IMR-90 (cell line): ENCODE results near the gene ACSL6. TPM values are rescaled to one million over a fixed set of nuclear protein-coding genes. Genes with fewer than 3 reads are reported as not detected.

ENCODE experiments used
- ATAC-seq: fragments of 200-7000 bp; cut with Tn5 transposase; 2 replicates; pipeline ENCODE4 v1.9.1; 2020; ENCODE audit warnings: low read depth, mild to moderate bottlenecking, moderate library complexity
- BruUV-seq: library from RNA; stranded (reverse); fragments of 400-500 nt; replicated peaks from 2 replicates; lab custom pipeline; 2021; lab: Mats Ljungman, UMichigan
- CTCF ChIA-PET: fragments of 300-600 bp; formaldehyde crosslinking; extraction: SDS; loops from one replicate; lab custom pipeline; 2021; ENCODE audit warnings: antibody characterized with exemption; lab: Yijun Ruan, JAX
- POLR2A ChIA-PET: fragments of 300-600 bp; sonication (Branson Sonifier 250); formaldehyde crosslinking; loops from one replicate; lab custom pipeline; 2022; ENCODE audit warnings: antibody characterized with exemption; ENCODE audit not compliant: unreplicated experiment; lab: Charles Lee
- DNase-seq: peaks from one replicate; pipeline ENCODE4 v3.0.0; 2013
- H2AFZ ChIP-seq: replicated peaks from 2 replicates; pipeline ENCODE3; 2013; ENCODE audit warnings: low read length, mild to moderate bottlenecking; ENCODE audit not compliant: poor library complexity
- H2AK5ac ChIP-seq: 2 replicates; pipeline ENCODE4 v1.6.1; 2013; ENCODE audit warnings: low read depth, low read length, inconsistent platforms
- H2AK9ac ChIP-seq: replicated peaks from 2 replicates; pipeline ENCODE3; 2013; ENCODE audit warnings: mild to moderate bottlenecking, low read depth, low read length, moderate library complexity; ENCODE audit not compliant: poor library complexity
- H2BK120ac ChIP-seq: 2 replicates; pipeline ENCODE4 v1.6.1; 2013; ENCODE audit warnings: low read depth, low read length, inconsistent platforms
- H2BK15ac ChIP-seq: 3 replicates; pipeline ENCODE4 v1.6.1; 2013; ENCODE audit warnings: low read depth, low read length, inconsistent platforms
- H2BK20ac ChIP-seq: 2 replicates; pipeline ENCODE4 v1.6.1; 2013; ENCODE audit warnings: low read depth, mild to moderate bottlenecking, inconsistent platforms, low read length, moderate library complexity
- H2BK5ac ChIP-seq: 2 replicates; pipeline ENCODE4 v1.6.1; 2013; ENCODE audit warnings: mild to moderate bottlenecking, low read depth, low read length, inconsistent platforms; ENCODE audit not compliant: poor library complexity, severe bottlenecking
- H3K14ac ChIP-seq: replicated peaks from 2 replicates; pipeline ENCODE4 v1.6.1; 2013; ENCODE audit warnings: low read depth, low read length, inconsistent platforms
- H3K18ac ChIP-seq: 2 replicates; pipeline ENCODE4 v1.6.1; 2013; ENCODE audit warnings: low read depth, low read length, control low read depth
- H3K23ac ChIP-seq: 2 replicates; pipeline ENCODE4 v1.6.1; 2013; ENCODE audit warnings: low read depth, low read length, inconsistent platforms
- H3K27ac ChIP-seq: 2 replicates; pipeline ENCODE4 v1.5.1; 2013; ENCODE audit warnings: mild to moderate bottlenecking, control low read depth, low read length; ENCODE audit not compliant: insufficient read depth
- H3K27me3 ChIP-seq: 2 replicates; pipeline ENCODE4 v1.6.1; 2013; ENCODE audit warnings: low read length; ENCODE audit not compliant: control insufficient read depth, insufficient read depth
- H3K36me3 ChIP-seq: 2 replicates; pipeline ENCODE4 v1.6.1; 2013; ENCODE audit warnings: low read length, mixed read lengths; ENCODE audit not compliant: control insufficient read depth, insufficient read depth
- H3K4ac ChIP-seq: 2 replicates; pipeline ENCODE4 v1.6.1; 2013; ENCODE audit warnings: low read depth, low read length, inconsistent platforms
- H3K4me1 ChIP-seq: 2 replicates; pipeline ENCODE4 v1.6.1; 2013; ENCODE audit warnings: low read length, mixed read lengths; ENCODE audit not compliant: control insufficient read depth, insufficient read depth
- H3K4me2 ChIP-seq: 2 replicates; pipeline ENCODE4 v1.6.1; 2013; ENCODE audit warnings: low read depth, mild to moderate bottlenecking, control low read depth, low read length, moderate library complexity
- H3K4me3 ChIP-seq: 2 replicates; pipeline ENCODE4 v1.5.1; 2013; ENCODE audit warnings: low read depth, mild to moderate bottlenecking, control low read depth, low read length, moderate library complexity; ENCODE audit not compliant: insufficient read depth
- H3K56ac ChIP-seq: 2 replicates; pipeline ENCODE4 v1.6.1; 2013; ENCODE audit warnings: low read length, inconsistent platforms; ENCODE audit not compliant: insufficient read depth; ENCODE audit errors: extremely low read depth
- H3K79me1 ChIP-seq, 2 experiments: 2 replicates each; pipeline ENCODE4 v1.6.1; 2013; ENCODE audit warnings: low read length in 2 of 2, inconsistent platforms in 1 of 2, low read depth in 1 of 2
- H3K9ac ChIP-seq: 2 replicates; pipeline ENCODE4 v1.6.1; 2013; ENCODE audit warnings: low read depth, low read length, control low read depth
- H3K9me1 ChIP-seq: 2 replicates; pipeline ENCODE4 v1.6.1; 2013; ENCODE audit warnings: low read length, inconsistent platforms; ENCODE audit not compliant: insufficient read depth
- H3K9me3 ChIP-seq: 2 replicates; pipeline ENCODE4 v1.6.1; 2013; ENCODE audit warnings: low read length; ENCODE audit not compliant: control insufficient read depth, insufficient read depth
- H4K20me1 ChIP-seq: 2 replicates; pipeline ENCODE4 v1.6.1; 2013; ENCODE audit warnings: low read length, inconsistent platforms; ENCODE audit not compliant: insufficient read depth
- H4K5ac ChIP-seq: 2 replicates; pipeline ENCODE4 v1.6.1; 2013; ENCODE audit warnings: mild to moderate bottlenecking, low read depth, low read length, control low read depth
- H4K8ac ChIP-seq, 2 experiments: 2 replicates each; pipeline ENCODE4 v1.6.1; 2013; ENCODE audit warnings: low read depth in 2 of 2, low read length in 2 of 2, control low read depth in 1 of 2, inconsistent platforms in 1 of 2
- H4K91ac ChIP-seq: 2 replicates; pipeline ENCODE4 v1.6.1; 2013; ENCODE audit warnings: low read depth, low read length, inconsistent platforms; ENCODE audit not compliant: insufficient read depth
- BHLHE40 ChIP-seq: fragments of 150-350 bp; IDR thresholded peaks from 2 replicates; pipeline ENCODE4 v1.6.1; 2016; ENCODE audit warnings: mild to moderate bottlenecking, low read depth, low read length
- CHD1 ChIP-seq: IDR thresholded peaks from 2 replicates; pipeline ENCODE4 v1.6.1; 2012; ENCODE audit warnings: low read depth, low read length, improper control_type of control experiment
- FOS ChIP-seq: fragments of 150-350 bp; IDR thresholded peaks from 2 replicates; pipeline ENCODE4 v1.6.1; 2016; ENCODE audit warnings: low read depth, low read length
- MXI1 ChIP-seq: IDR thresholded peaks from 2 replicates; pipeline ENCODE4 v1.6.1; 2012; ENCODE audit warnings: low read depth, mild to moderate bottlenecking, low read length, moderate library complexity, borderline replicate concordance
- NFE2L2 ChIP-seq: fragments of 150-350 bp; IDR thresholded peaks from 2 replicates; pipeline ENCODE4 v1.6.1; 2016; ENCODE audit warnings: low read depth, mild to moderate bottlenecking, low read length
- POLR2A ChIP-seq: IDR thresholded peaks from 2 replicates; pipeline ENCODE4 v1.6.1; 2012; ENCODE audit warnings: mild to moderate bottlenecking, low read depth, low read length
- RAD21 ChIP-seq: IDR thresholded peaks from 2 replicates; pipeline ENCODE4 v1.6.1; 2012; ENCODE audit warnings: low read length, improper control_type of control experiment
- RFX5 ChIP-seq: IDR thresholded peaks from 2 replicates; pipeline ENCODE4 v1.8.0; 2012; ENCODE audit warnings: low read depth, mild to moderate bottlenecking, low read length, moderate library complexity
- SMC3 ChIP-seq: fragments of 150-350 bp; IDR thresholded peaks from 2 replicates; pipeline ENCODE4 v1.6.1; 2016; ENCODE audit warnings: low read depth, mild to moderate bottlenecking, antibody characterized with exemption, low read length, moderate library complexity
- WGBS, 2 experiments: methylation state at CpG; one replicate each; pipeline versions ENCODE4 v1.1.5 to v1.1.7; 2013; ENCODE audit warnings: missing lambda C conversion rate in 2 of 2; ENCODE audit not compliant: insufficient read length in 1 of 2; ENCODE audit errors: extremely low coverage in 2 of 2; 5-methylcytosine and 5-hydroxymethylcytosine counted together
- dilution Hi-C: fragments of 300-500 bp; cut with HindIII; formaldehyde crosslinking; loops from one replicate; pipeline ENCODE4 v1.14.3; 2018; ENCODE audit warnings: low sequenced_read_pairs; ENCODE audit not compliant: unreplicated experiment
- in situ Hi-C: fragments of 300-500 bp; cut with MboI; formaldehyde crosslinking; loops from 3 replicates; pipeline ENCODE4 v1.14.3; 2019; ENCODE audit warnings: low sequenced_read_pairs, inconsistent platforms, mixed read lengths
- intact Hi-C: fragments of 100-400 bp; cut with micrococcal nuclease; formaldehyde crosslinking; loops from 2 replicates; pipeline ENCODE4 v1.10.0; 2022
- polyA plus RNA-seq, 3 experiments: library from polyadenylated mRNA; depleted of rRNA; stranded (reverse); fragments of >200 nt; gene quantifications; 2 replicates each; pipeline ENCODE4 v1.2.3, GENCODE V29; 2012; ENCODE audit warnings: low replicate concordance in 1 of 3
- total RNA-seq: library from RNA; depleted of rRNA; stranded (reverse); fragments of >200 nt; gene quantifications from 2 replicates; pipeline ENCODE4 v1.2.3, GENCODE V29; 2012
- TF ChIP-seq, protein P1 (sequence below): fragments of 150-350 bp; IDR thresholded peaks from 2 replicates; pipeline ENCODE4 v1.6.1; 2017; ENCODE audit warnings: mild to moderate bottlenecking, antibody characterized with exemption, low read length, low read depth
- TF ChIP-seq, protein P2 (sequence below): conservative IDR thresholded peaks from 2 replicates; pipeline ENCODE4 v1.5.1; 2012; ENCODE audit warnings: mild to moderate bottlenecking, low read depth, low read length, improper control_type of control experiment

ACSL6 gene
- total and polyA plus RNA-seq, 2 of the 4 experiments (the other 2 are of a cell fraction), result not detected

DNA sequence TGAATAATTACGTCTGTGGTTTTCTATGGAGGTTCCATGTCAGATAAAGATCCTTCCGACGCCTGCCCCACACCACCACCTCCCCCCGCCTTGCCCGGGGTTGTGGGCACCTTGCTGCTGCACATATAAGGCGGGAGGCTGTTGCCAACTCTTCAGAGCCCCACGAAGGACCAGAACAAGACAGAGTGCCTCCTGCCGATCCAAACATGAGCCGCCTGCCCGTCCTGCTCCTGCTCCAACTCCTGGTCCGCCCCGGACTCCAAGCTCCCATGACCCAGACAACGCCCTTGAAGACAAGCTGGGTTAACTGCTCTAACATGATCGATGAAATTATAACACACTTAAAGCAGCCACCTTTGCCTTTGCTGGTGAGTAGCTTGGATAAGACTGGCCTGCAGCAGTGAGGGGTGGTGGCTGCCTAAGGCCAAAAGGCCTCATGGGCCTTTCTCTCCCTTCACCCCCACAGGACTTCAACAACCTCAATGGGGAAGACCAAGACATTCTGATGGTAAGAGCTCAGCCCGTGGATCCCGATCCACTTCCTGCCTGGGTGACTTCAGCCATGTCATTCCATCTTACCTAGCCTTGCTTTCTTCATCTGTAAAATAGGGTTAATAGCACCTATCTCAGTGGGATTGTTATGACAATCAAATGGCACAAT lies 49.2 kb upstream of the ACSL6 start, which contains the start of gene IL3 (continued):
- TF ChIP-seq, protein P1, sequence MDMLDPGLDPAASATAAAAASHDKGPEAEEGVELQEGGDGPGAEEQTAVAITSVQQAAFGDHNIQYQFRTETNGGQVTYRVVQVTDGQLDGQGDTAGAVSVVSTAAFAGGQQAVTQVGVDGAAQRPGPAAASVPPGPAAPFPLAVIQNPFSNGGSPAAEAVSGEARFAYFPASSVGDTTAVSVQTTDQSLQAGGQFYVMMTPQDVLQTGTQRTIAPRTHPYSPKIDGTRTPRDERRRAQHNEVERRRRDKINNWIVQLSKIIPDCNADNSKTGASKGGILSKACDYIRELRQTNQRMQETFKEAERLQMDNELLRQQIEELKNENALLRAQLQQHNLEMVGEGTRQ, result no peak

DNA sequence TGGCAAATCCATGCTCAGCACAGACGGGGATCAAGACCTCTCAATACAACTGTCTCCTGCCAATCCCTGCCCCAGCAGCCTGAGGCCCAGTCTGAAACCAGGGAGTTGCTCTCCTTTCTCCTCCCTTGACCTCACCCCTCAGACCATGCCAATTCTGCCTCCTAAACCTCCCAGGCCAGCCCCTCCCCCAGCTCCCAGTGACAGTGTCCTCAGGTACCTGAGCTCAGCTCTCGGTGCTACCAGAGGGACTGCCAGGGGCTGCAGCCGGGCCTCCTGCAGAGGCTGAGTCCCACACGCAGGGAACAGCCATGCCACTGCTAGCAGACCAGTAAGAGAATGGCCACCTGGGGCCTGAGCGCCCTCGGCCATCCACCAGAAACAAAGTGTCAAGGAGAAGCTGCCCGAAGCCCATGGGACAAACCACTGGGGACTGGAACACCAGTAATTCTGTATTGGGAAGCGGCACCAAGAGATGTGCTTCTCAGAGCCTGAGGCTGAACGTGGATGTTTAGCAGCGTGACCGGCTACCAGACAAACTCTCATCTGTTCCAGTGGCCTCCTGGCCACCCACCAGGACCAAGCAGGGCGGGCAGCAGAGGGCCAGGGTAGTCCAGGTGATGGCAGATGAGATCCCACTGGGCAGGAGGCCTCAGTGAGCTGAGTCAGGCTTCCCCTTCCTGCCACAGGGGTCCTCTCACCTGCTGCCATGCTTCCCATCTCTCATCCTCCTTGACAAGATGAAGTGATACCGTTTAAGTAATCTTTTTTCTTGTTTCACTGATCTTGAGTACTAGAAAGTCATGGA lies 48.4 kb upstream of the ACSL6 start:
- Histone ChIP-seq H3K27ac (no peak overlapping the region), H3K4ac (no peak overlapping the region), H3K18ac (no peak overlapping the region), H3K56ac (no peak overlapping the region), H2BK15ac (no peak overlapping the region), H2BK5ac (no peak overlapping the region), H4K8ac (no peak overlapping the region), H3K14ac (no peak overlapping the region), H2AK5ac (no peak overlapping the region), H4K91ac (no peak overlapping the region), H3K9ac (no peak overlapping the region), H2AK9ac (no peak overlapping the region), H3K79me1 (no peaks in the 10 kb centered on the region), H3K4me1 (0 out of 2 replicates have a peak, but pooled peaks cover 1% of the 10 kb centered on the region), H4K20me1 (no peaks in the 10 kb centered on the region), H2BK20ac (no peak overlapping the region), H3K23ac (no peak overlapping the region), H3K27me3 (peaks cover 11% of the 10 kb centered on the region; the same call in 1 of the 2 replicates), H2BK120ac (no peak overlapping the region), H3K4me2 (no peak overlapping the region), H4K5ac (no peak overlapping the region), H3K9me1 (no peaks in the 10 kb centered on the region), H3K9me3 (no peaks in the 10 kb centered on the region), H2AFZ (no peak overlapping the region), H3K4me3 (no peak overlapping the region), H3K36me3 (no peaks in the 10 kb centered on the region)
- 100% methylated on average over 4 of the region's 13 CpGs; no CpG with 5 or more reads in 1 of the 2 experiments for WGBS, 2 experiments
- in situ Hi-C loops, result loop anchor here (10.0 kb wide), 1 partner anchor 305 kb away; the partner anchor contains the start of gene SLC22A5
- no peak for DNase-seq
- no TSS peak for BruUV-seq
- no peak for ATAC-seq
- intact Hi-C loops, result loop anchor here (5.0 to 10.0 kb wide), 2 partner anchors 302 to 435 kb away; partner anchors contain the start of gene IRF1
- ChIA-PET POLR2A (no interaction called here), CTCF (no interaction called here)
- dilution Hi-C loops, result no loop called here
- no peak for TF ChIP-seq BHLHE40
- TF ChIP-seq, protein P2, sequence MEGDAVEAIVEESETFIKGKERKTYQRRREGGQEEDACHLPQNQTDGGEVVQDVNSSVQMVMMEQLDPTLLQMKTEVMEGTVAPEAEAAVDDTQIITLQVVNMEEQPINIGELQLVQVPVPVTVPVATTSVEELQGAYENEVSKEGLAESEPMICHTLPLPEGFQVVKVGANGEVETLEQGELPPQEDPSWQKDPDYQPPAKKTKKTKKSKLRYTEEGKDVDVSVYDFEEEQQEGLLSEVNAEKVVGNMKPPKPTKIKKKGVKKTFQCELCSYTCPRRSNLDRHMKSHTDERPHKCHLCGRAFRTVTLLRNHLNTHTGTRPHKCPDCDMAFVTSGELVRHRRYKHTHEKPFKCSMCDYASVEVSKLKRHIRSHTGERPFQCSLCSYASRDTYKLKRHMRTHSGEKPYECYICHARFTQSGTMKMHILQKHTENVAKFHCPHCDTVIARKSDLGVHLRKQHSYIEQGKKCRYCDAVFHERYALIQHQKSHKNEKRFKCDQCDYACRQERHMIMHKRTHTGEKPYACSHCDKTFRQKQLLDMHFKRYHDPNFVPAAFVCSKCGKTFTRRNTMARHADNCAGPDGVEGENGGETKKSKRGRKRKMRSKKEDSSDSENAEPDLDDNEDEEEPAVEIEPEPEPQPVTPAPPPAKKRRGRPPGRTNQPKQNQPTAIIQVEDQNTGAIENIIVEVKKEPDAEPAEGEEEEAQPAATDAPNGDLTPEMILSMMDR, result no peak
- no peak for TF ChIP-seq RAD21
- TF ChIP-seq CHD1, result no peak
- TF ChIP-seq POLR2A, result no peak
- no peak for TF ChIP-seq FOS
- no peak for TF ChIP-seq MXI1
- TF ChIP-seq SMC3, result no peak
- TF ChIP-seq NFE2L2, result no peak
- no peak for TF ChIP-seq RFX5
